Endothelial cell of umbilical vein (primary cell): ENCODE measurements around the gene DDX54. TPM values are rescaled to one million over a fixed set of nuclear protein-coding genes. Genes with fewer than 3 reads are reported as not detected.

Source experiments
- BruUV-seq: library from RNA; stranded (reverse); fragments of 400-500 nt; replicated peaks from 2 replicates; lab custom pipeline; 2021; lab: Mats Ljungman, UMichigan
- CTCF ChIA-PET: fragments of 300-600, 350-600 bp; sonication (Branson Sonifier 250); formaldehyde crosslinking; loops from one replicate; lab custom pipeline; 2021; ENCODE audit warnings: antibody characterized with exemption, inconsistent platforms; lab: Charles Lee
- POLR2A ChIA-PET: fragments of 300-600, 350-600 bp; sonication (Branson Sonifier 250); formaldehyde crosslinking; loops from one replicate; lab custom pipeline; 2021; ENCODE audit warnings: antibody characterized with exemption, inconsistent platforms; lab: Charles Lee
- DNase-seq: peaks from one replicate; pipeline ENCODE4 v3.0.0-alpha.2; 2011; ENCODE audit warnings: low read depth, low spot score
- FAIRE-seq: peaks from 2 replicates; lab custom pipeline; 2011; peaks lifted over from hg19 to GRCh38; lab: Jason Lieb, UNC
- H2AFZ ChIP-seq: 2 replicates; pipeline ENCODE4 v1.6.0; 2012; ENCODE audit warnings: low read depth, low read length, control low read depth, inconsistent platforms
- H3K27ac ChIP-seq: 2 replicates; pipeline ENCODE4 v1.5.1; 2011; ENCODE audit warnings: low read depth, mild to moderate bottlenecking, control low read depth, low read length, moderate library complexity; ENCODE audit not compliant: insufficient read depth
- H3K27me3 ChIP-seq, 2 experiments: 2 replicates each; pipeline versions ENCODE4 v1.6.0 to v1.6.1; 2011; ENCODE audit warnings: low read length in 2 of 2, mixed read lengths in 1 of 2; ENCODE audit not compliant: control insufficient read depth in 2 of 2, insufficient read depth in 2 of 2
- H3K36me3 ChIP-seq, 2 experiments: 2 replicates in 1 of 2; 3 replicates in 1 of 2; pipeline ENCODE4 v1.5.1; 2011; ENCODE audit warnings: low read length in 2 of 2, mild to moderate bottlenecking in 1 of 2, moderate library complexity in 1 of 2; ENCODE audit not compliant: control insufficient read depth in 2 of 2, insufficient read depth in 2 of 2; ENCODE audit errors: extremely low read depth in 1 of 2
- H3K4me1 ChIP-seq: 3 replicates; pipeline ENCODE4 v1.5.1; 2011; ENCODE audit warnings: mild to moderate bottlenecking, low read length; ENCODE audit not compliant: control insufficient read depth, insufficient read depth; ENCODE audit errors: extremely low read depth
- H3K4me2 ChIP-seq: 2 replicates; pipeline ENCODE4 v1.6.1; 2011; ENCODE audit warnings: low read length, control low read depth, mixed read lengths; ENCODE audit not compliant: insufficient read depth
- H3K4me3 ChIP-seq, 3 experiments: fragments of 200-600 bp in 1 of 3; sonication (generic), shearing (Covaris generic) in 1 of 3; replicated peaks in 1 of 3; 2 replicates each; pipeline ENCODE4 v1.5.1; 2011 to 2016; ENCODE audit warnings: control low read depth in 3 of 3, low read length in 3 of 3, mild to moderate bottlenecking in 2 of 3, inconsistent platforms in 1 of 3, low read depth in 1 of 3, moderate library complexity in 1 of 3; ENCODE audit not compliant: insufficient read depth in 1 of 3
- H3K79me2 ChIP-seq: 2 replicates; pipeline ENCODE4 v1.6.0; 2012; ENCODE audit warnings: low read length, inconsistent platforms; ENCODE audit not compliant: control insufficient read depth, insufficient read depth
- H3K9ac ChIP-seq: replicated peaks from 2 replicates; pipeline ENCODE3; 2011; ENCODE audit warnings: low read length, control low read depth; ENCODE audit not compliant: insufficient read depth; ENCODE audit errors: extremely low read depth
- H3K9me1 ChIP-seq: replicated peaks from 3 replicates; pipeline ENCODE4 v1.6.0; 2011; ENCODE audit warnings: mild to moderate bottlenecking, low read length; ENCODE audit not compliant: control insufficient read depth, insufficient read depth; ENCODE audit errors: extremely low read depth
- H3K9me3 ChIP-seq: replicated peaks from 2 replicates; pipeline ENCODE4 v1.5.1; 2012; ENCODE audit warnings: low read length, inconsistent platforms; ENCODE audit not compliant: control insufficient read depth, insufficient read depth
- H4K20me1 ChIP-seq: replicated peaks from 2 replicates; pipeline ENCODE3; 2011; ENCODE audit warnings: mild to moderate bottlenecking, low read length; ENCODE audit not compliant: control insufficient read depth, insufficient read depth; ENCODE audit errors: extremely low read depth
- EZH2 ChIP-seq: IDR thresholded peaks from 2 replicates; pipeline ENCODE4 v1.6.1; 2012; ENCODE audit warnings: borderline replicate concordance, low read depth, mild to moderate bottlenecking, moderate library complexity, low read length, inconsistent platforms; ENCODE audit not compliant: severe bottlenecking
- FOS ChIP-seq: IDR thresholded peaks from 2 replicates; pipeline ENCODE4 v1.6.1; 2011; ENCODE audit warnings: mild to moderate bottlenecking, low read length, moderate library complexity, borderline replicate concordance; ENCODE audit not compliant: insufficient read depth
- GATA2 ChIP-seq: IDR thresholded peaks from 2 replicates; pipeline ENCODE4 v1.7.0; 2011; ENCODE audit warnings: low read depth, mild to moderate bottlenecking, moderate library complexity, mixed read lengths, low read length; ENCODE audit not compliant: insufficient read length, insufficient read depth
- JUN ChIP-seq: IDR thresholded peaks from 2 replicates; pipeline ENCODE4 v1.6.1; 2011; ENCODE audit warnings: borderline replicate concordance, low read depth; ENCODE audit not compliant: insufficient read length, insufficient read depth
- MYC ChIP-seq: IDR thresholded peaks from one replicate; pipeline ENCODE4 v1.6.1; 2011; ENCODE audit warnings: mild to moderate bottlenecking, low read depth, low read length
- POLR2A ChIP-seq: IDR thresholded peaks from 2 replicates; pipeline ENCODE4 v1.6.1; 2012; ENCODE audit warnings: low read depth, mild to moderate bottlenecking, control low read depth, low read length
- POLR2AphosphoS5 ChIP-seq: IDR thresholded peaks from 2 replicates; pipeline ENCODE4 v1.6.1; 2012; ENCODE audit warnings: low read depth, mild to moderate bottlenecking, control low read depth, low read length, moderate library complexity; ENCODE audit not compliant: insufficient read depth
- dilution Hi-C: fragments of 300-500 bp; cut with MboI; formaldehyde crosslinking; loops from one replicate; pipeline ENCODE4 v1.15.0; 2019; ENCODE audit warnings: low sequenced_read_pairs; ENCODE audit not compliant: extremely low pct_ligation_motif_present
- intact Hi-C: fragments of 100-400 bp; cut with micrococcal nuclease; formaldehyde crosslinking; loops from one replicate; pipeline ENCODE4 v1.10.0; 2022
- polyA plus RNA-seq, 4 experiments: library from polyadenylated mRNA; depleted of rRNA in 3 of 4; stranded (reverse) in 3 of 4; unstranded in 1 of 4; fragments of >200 nt; gene quantifications; 2 replicates each; pipeline versions ENCODE4 v1.2.1 to v1.2.3, GENCODE V29; 2011 to 2012; ENCODE audit warnings: missing spikeins in 1 of 4
- total RNA-seq: library from RNA; stranded (reverse); gene quantifications from 2 replicates; pipeline ENCODE4 v1.2.3, GENCODE V29; 2021
- TF ChIP-seq, protein P1 (sequence below), 2 donors: IDR thresholded peaks; 1 replicate in 1 of 2; 2 replicates in 1 of 2; pipeline ENCODE4 v1.5.1; 2011; ENCODE audit warnings: low read length in 2 of 2, mild to moderate bottlenecking in 2 of 2, moderate library complexity in 2 of 2, control low read depth in 1 of 2, inconsistent platforms in 1 of 2, low read depth in 1 of 2; ENCODE audit not compliant: insufficient read depth in 1 of 2; ENCODE audit errors: extremely low read depth in 1 of 2
- TF ChIP-seq, protein P2 (sequence below): IDR thresholded peaks from 2 replicates; pipeline ENCODE4 v1.6.1; 2011; ENCODE audit not compliant: insufficient read depth, insufficient read length

Gene DDX54
- total and polyA plus RNA-seq, 2 donors (not counting 3 experiments of a cell fraction or from before 2014, with no cell fraction given): 54.1 to 90.0 TPM

DNA sequence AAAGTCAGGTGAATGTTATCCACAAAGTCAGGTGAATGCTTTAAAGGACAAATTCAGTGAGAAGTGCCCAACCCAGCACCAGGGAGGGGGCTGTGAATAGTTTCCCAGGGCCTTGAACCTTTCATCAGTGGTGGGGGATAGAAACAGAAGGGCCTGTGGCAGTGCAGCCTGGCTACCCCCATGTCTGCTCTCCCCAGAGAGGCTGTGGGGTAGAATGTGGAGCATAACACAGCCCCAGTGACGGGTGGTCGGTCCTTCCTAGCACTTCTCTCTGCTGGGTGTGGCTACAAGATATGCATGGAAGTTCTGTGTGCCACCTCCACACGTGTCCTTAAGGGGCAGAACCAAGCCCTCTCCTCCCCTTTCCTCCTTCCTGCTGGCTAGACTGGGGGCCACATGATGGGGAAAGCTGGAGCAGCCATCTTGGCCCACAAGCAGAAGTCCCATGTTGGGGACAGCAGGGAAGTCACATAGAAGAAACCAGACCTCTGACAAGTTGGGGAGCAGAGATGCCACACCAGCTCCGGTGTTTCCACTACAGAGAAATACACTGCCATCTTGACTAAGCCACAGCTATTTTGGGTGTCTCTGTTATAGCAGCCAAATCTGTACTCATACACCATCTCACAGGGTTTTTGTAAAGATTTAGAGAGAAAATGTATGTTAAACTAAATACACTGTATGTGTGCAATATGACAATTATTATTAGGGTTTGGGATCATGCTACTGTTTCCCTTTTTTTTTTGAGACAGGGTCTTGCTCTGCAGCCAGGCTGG lies 17.2 kb upstream of the DDX54 start:
- Histone ChIP-seq H3K79me2 (no peaks in the 10 kb centered on the region), H3K9ac (no peak overlapping the region), H3K9me1 (no peaks in the 10 kb centered on the region), H3K27ac (no peak overlapping the region), H2AFZ (no peak overlapping the region), H3K4me3 (no peak overlapping the region), H3K4me1 (no peaks in the 10 kb centered on the region), H3K9me3 (no peaks in the 10 kb centered on the region), H3K36me3 (no peaks in the 10 kb centered on the region), H4K20me1 (no peaks in the 10 kb centered on the region), H3K27me3 (no peaks in the 10 kb centered on the region), H3K4me2 (no peak overlapping the region)
- intact Hi-C loops (no loop called here), dilution Hi-C loops (no loop called here)
- BruUV-seq: no TSS peak
- CTCF ChIA-PET: interaction anchor here (0.8 to 1.0 kb wide), 2 partner anchors 15 to 223 kb away, joined by 3 read pairs; no protein-coding TSS in a partner anchor
- FAIRE-seq: no peak
- DNase-seq: no peak
- POLR2A ChIA-PET: no interaction called here
- TF ChIP-seq JUN: no peak
- TF ChIP-seq, protein P1, sequence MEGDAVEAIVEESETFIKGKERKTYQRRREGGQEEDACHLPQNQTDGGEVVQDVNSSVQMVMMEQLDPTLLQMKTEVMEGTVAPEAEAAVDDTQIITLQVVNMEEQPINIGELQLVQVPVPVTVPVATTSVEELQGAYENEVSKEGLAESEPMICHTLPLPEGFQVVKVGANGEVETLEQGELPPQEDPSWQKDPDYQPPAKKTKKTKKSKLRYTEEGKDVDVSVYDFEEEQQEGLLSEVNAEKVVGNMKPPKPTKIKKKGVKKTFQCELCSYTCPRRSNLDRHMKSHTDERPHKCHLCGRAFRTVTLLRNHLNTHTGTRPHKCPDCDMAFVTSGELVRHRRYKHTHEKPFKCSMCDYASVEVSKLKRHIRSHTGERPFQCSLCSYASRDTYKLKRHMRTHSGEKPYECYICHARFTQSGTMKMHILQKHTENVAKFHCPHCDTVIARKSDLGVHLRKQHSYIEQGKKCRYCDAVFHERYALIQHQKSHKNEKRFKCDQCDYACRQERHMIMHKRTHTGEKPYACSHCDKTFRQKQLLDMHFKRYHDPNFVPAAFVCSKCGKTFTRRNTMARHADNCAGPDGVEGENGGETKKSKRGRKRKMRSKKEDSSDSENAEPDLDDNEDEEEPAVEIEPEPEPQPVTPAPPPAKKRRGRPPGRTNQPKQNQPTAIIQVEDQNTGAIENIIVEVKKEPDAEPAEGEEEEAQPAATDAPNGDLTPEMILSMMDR (IDR thresholded peaks at IDR 0.05; ENCODE audit: extremely low read depth in 1 of 2, insufficient read depth in 1 of 2, low read depth in 1 of 2, low read length in 2 of 2): no peak
- no peak for TF ChIP-seq FOS
- no peak for TF ChIP-seq GATA2
- TF ChIP-seq, protein P2, sequence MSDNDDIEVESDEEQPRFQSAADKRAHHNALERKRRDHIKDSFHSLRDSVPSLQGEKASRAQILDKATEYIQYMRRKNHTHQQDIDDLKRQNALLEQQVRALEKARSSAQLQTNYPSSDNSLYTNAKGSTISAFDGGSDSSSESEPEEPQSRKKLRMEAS: no peak
- no peak for TF ChIP-seq MYC
- no peak for TF ChIP-seq POLR2A
- TF ChIP-seq POLR2AphosphoS5: no peak
- TF ChIP-seq EZH2: no peak
